ENCODE results near the gene TGFB1I1. TPM values are rescaled to one million over a fixed set of nuclear protein-coding genes. Genes with fewer than 3 reads are reported as not detected.
A peak's percentile ranks its signal among the peaks of the same experiment; 100 is the strongest.

The TGFB1I1 gene
- total and polyA plus RNA-seq, 2 of the 13 experiments (the other 11 are each of a cell fraction or from before 2014, with no cell fraction given), result 0.80 to 2.9 TPM

DNA sequence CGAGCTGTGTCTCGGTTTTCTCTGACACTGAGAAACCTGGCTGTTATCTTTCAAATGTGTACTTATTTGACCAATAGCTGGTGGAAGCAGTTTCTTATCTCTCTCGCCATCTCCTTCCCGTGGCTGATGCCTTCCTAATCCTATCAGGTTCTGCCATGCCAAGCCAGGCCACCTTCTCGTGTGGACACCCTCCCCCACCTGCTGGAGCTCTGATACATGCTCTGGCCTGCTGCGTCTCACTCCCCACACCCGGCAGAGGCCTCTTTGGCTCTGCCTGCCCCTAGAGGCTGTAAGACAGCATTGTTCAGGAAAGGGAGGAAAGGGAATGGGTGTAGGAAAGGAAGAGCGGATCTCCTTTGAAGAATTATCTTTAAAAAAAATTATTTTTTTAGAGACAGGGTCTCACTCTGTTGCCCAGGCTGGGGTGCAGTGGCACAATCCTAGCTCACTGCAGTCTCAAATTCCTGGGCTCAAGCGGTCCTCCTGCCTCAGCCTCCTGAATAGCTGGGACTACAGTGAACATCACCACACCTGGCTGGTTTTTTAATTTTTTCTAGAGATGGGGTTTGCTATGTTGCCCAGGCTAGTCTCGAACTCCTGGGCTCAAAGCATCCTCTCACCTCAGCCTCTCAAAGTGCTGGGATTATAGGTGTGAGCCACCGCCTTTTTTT is 20.1 kb upstream of the TGFB1I1 start (continued):
- TF ChIP-seq, protein P1, sequence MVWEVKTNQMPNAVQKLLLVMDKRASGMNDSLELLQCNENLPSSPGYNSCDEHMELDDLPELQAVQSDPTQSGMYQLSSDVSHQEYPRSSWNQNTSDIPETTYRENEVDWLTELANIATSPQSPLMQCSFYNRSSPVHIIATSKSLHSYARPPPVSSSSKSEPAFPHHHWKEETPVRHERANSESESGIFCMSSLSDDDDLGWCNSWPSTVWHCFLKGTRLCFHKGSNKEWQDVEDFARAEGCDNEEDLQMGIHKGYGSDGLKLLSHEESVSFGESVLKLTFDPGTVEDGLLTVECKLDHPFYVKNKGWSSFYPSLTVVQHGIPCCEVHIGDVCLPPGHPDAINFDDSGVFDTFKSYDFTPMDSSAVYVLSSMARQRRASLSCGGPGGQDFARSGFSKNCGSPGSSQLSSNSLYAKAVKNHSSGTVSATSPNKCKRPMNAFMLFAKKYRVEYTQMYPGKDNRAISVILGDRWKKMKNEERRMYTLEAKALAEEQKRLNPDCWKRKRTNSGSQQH (CRISPR knock-in tag; IDR thresholded peaks at IDR 0.05; ENCODE audit: low read depth), result no peak
- TF ChIP-seq ZKSCAN8 (CRISPR knock-in tag; IDR thresholded peaks at IDR 0.05; ENCODE audit: borderline replicate concordance) (no peak), MED8 (CRISPR knock-in tag; IDR thresholded peaks at IDR 0.05; ENCODE audit: insufficient replicate concordance) (no peak), ZNF570 (CRISPR knock-in tag; IDR thresholded peaks at IDR 0.05; ENCODE audit: borderline replicate concordance) (no peak), ZNF709 (CRISPR knock-in tag; IDR thresholded peaks at IDR 0.05) (no peak), TCF7L2 (IDR thresholded peaks at IDR 0.05; ENCODE audit: low read depth, low read length) (no peak), ESRRA (CRISPR knock-in tag; IDR thresholded peaks at IDR 0.05; ENCODE audit: low read depth) (no peak), FOXP1 (IDR thresholded peaks at IDR 0.05) (no peak), FOXP1 (CRISPR knock-in tag; IDR thresholded peaks at IDR 0.05) (no peak), ZNF501 (CRISPR knock-in tag; IDR thresholded peaks at IDR 0.05) (no peak), ZNF530 (CRISPR knock-in tag; IDR thresholded peaks at IDR 0.05; ENCODE audit: low read depth) (no peak), ZKSCAN5 (CRISPR knock-in tag; IDR thresholded peaks at IDR 0.05) (no peak), RXRB (CRISPR knock-in tag; IDR thresholded peaks at IDR 0.05; ENCODE audit: borderline replicate concordance) (peak; percentile 58; the same call in 1 of the 2 replicates), MYNN (CRISPR knock-in tag; IDR thresholded peaks at IDR 0.05; ENCODE audit: low read depth) (no peak), ZNF543 (CRISPR knock-in tag; IDR thresholded peaks at IDR 0.05) (no peak), SUZ12 (IDR thresholded peaks at IDR 0.05; ENCODE audit: low read depth, low read length) (no peak), ZSCAN20 (CRISPR knock-in tag; IDR thresholded peaks at IDR 0.05; ENCODE audit: borderline replicate concordance) (no peak), MTF2 (CRISPR knock-in tag; IDR thresholded peaks at IDR 0.05; ENCODE audit: borderline replicate concordance) (no peak), SOX13 (IDR thresholded peaks at IDR 0.05) (no peak), SOX13 (CRISPR knock-in tag; conservative IDR thresholded peaks at IDR 0.05 in 1 of 2, IDR thresholded peaks at IDR 0.05 in 1 of 2) (0 out of 4 replicates have a peak, but pooled peaks of 1 of the 2 experiments have one; percentile 22), SSRP1 (CRISPR knock-in tag; IDR thresholded peaks at IDR 0.05) (peak; percentile 86; the same call in 1 of the 2 replicates)
- TF ChIP-seq, protein P2, sequence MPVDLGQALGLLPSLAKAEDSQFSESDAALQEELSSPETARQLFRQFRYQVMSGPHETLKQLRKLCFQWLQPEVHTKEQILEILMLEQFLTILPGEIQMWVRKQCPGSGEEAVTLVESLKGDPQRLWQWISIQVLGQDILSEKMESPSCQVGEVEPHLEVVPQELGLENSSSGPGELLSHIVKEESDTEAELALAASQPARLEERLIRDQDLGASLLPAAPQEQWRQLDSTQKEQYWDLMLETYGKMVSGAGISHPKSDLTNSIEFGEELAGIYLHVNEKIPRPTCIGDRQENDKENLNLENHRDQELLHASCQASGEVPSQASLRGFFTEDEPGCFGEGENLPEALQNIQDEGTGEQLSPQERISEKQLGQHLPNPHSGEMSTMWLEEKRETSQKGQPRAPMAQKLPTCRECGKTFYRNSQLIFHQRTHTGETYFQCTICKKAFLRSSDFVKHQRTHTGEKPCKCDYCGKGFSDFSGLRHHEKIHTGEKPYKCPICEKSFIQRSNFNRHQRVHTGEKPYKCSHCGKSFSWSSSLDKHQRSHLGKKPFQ (CRISPR knock-in tag; IDR thresholded peaks at IDR 0.05; ENCODE audit: insufficient replicate concordance), result no peak
- TF ChIP-seq, protein P3, sequence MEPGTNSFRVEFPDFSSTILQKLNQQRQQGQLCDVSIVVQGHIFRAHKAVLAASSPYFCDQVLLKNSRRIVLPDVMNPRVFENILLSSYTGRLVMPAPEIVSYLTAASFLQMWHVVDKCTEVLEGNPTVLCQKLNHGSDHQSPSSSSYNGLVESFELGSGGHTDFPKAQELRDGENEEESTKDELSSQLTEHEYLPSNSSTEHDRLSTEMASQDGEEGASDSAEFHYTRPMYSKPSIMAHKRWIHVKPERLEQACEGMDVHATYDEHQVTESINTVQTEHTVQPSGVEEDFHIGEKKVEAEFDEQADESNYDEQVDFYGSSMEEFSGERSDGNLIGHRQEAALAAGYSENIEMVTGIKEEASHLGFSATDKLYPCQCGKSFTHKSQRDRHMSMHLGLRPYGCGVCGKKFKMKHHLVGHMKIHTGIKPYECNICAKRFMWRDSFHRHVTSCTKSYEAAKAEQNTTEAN (CRISPR knock-in tag; conservative IDR thresholded peaks at IDR 0.05), result no peak
- TF ChIP-seq, protein P4, sequence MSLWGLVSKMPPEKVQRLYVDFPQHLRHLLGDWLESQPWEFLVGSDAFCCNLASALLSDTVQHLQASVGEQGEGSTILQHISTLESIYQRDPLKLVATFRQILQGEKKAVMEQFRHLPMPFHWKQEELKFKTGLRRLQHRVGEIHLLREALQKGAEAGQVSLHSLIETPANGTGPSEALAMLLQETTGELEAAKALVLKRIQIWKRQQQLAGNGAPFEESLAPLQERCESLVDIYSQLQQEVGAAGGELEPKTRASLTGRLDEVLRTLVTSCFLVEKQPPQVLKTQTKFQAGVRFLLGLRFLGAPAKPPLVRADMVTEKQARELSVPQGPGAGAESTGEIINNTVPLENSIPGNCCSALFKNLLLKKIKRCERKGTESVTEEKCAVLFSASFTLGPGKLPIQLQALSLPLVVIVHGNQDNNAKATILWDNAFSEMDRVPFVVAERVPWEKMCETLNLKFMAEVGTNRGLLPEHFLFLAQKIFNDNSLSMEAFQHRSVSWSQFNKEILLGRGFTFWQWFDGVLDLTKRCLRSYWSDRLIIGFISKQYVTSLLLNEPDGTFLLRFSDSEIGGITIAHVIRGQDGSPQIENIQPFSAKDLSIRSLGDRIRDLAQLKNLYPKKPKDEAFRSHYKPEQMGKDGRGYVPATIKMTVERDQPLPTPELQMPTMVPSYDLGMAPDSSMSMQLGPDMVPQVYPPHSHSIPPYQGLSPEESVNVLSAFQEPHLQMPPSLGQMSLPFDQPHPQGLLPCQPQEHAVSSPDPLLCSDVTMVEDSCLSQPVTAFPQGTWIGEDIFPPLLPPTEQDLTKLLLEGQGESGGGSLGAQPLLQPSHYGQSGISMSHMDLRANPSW (CRISPR knock-in tag; IDR thresholded peaks at IDR 0.05; ENCODE audit: borderline replicate concordance), result no peak
